Stimulated activated CD4-positive, alpha-beta T cell treated with anti-CD3 and anti-CD28 coated beads, Interleukin-1b, Interleukin-23, amount 100 ng/mL, for 24 hours (primary cell): ENCODE data around the gene ELP6.

Source experiments
- DNase-seq, 4 experiments: peaks; one replicate each; pipeline ENCODE4 v3.0.0-alpha.2; 2020; ENCODE audit warnings: low read depth in 4 of 4, low spot score in 1 of 4

ELP6 gene

GRCh38 chr3:47513125-47513929 is at the start of gene ELP6:
ELP6 (minus strand) TSS chr3:47513712; CDS start chr3:47513590, 122 bp downstream.
- peak; percentile 91 to 97 (median 94) for DNase-seq

GRCh38 chr3:47556351-47556750 is 42.8 kb upstream of the ELP6 start:
- DNase-seq = no peak

GRCh38 chr3:47554335-47554734 is 40.8 kb upstream of the ELP6 start:
- no peak for DNase-seq

GRCh38 chr3:47553407-47553806 is 39.9 kb upstream of the ELP6 start:
- no peak for DNase-seq

GRCh38 chr3:47542471-47543173 is 29.1 kb upstream of the ELP6 start:
- DNase-seq = no peak

- DNase-seq = no peak
Measured at GRCh38 chr3:47541583-47542108, 28.1 kb upstream of the ELP6 start.

- no peak for DNase-seq
Measured at GRCh38 chr3:47540281-47540680, 26.8 kb upstream of the ELP6 start.

- no peak for DNase-seq
Measured at GRCh38 chr3:47536967-47537366, 23.5 kb upstream of the ELP6 start.

GRCh38 chr3:47536221-47536891 is 22.8 kb upstream of the ELP6 start:
- DNase-seq = no peak

GRCh38 chr3:47533996-47534454 is 20.5 kb upstream of the ELP6 start:
- no peak for DNase-seq

GRCh38 chr3:47533481-47533880 is 20.0 kb upstream of the ELP6 start:
- no peak for DNase-seq

GRCh38 chr3:47527952-47528725 is 14.6 kb upstream of the ELP6 start:
- DNase-seq = no peak

GRCh38 chr3:47525617-47526016 is 12.1 kb upstream of the ELP6 start:
- DNase-seq = no peak

GRCh38 chr3:47523310-47524073 is 10.0 kb upstream of the ELP6 start:
- no peak for DNase-seq

GRCh38 chr3:47522082-47522987 is 8.8 kb upstream of the ELP6 start:
- peak; percentile 45 to 59 (median 53) for DNase-seq

GRCh38 chr3:47520756-47521155 is 7.2 kb upstream of the ELP6 start:
- no peak for DNase-seq

GRCh38 chr3:47517937-47518336 is 4.4 kb upstream of the ELP6 start:
- DNase-seq = no peak

GRCh38 chr3:47515864-47516319 is 2.4 kb upstream of the ELP6 start:
- no peak for DNase-seq

- DNase-seq = no peak
Measured at GRCh38 chr3:47515100-47515499, 1.6 kb upstream of the ELP6 start.
